ENCODE measurements around the gene PRKCE. TPM values are rescaled to one million over a fixed set of nuclear protein-coding genes. Genes with fewer than 3 reads are reported as not detected.

The PRKCE gene
- total RNA-seq, 2 experiments from 2014 or later, result 24.9 to 26.2 TPM

- DNase-seq, result no peak
- H3K9me3 ChIP-seq (ENCODE audit: control insufficient read depth in 1 of 2, insufficient read depth in 1 of 2, low read length in 2 of 2), result no peaks in the 10 kb centered on the region
- CTCF ChIA-PET, result no interaction called here
- H3K4me3 ChIP-seq (ENCODE audit: low read length), result no peak overlapping the region
- no peak overlapping the region for H3K27ac Mint-ChIP-seq
- H3K4me1 Mint-ChIP-seq (ENCODE audit: low read depth), result peaks cover 4% of the 10 kb centered on the region
- no peak for TF ChIP-seq CTCF (IDR thresholded peaks at IDR 0.05)
- intact Hi-C loops (cut with DNase I, micrococcal nuclease), result loop anchor here in 1 of 2 experiments (5.0 kb wide), 1 partner anchor 637 kb away; no protein-coding TSS in a partner anchor
- peaks cover 8% of the 10 kb centered on the region for H3K36me3 Mint-ChIP-seq (ENCODE audit: low read depth)
- H3K27me3 ChIP-seq (ENCODE audit: control insufficient read depth in 1 of 2, insufficient read depth in 2 of 2, low read length in 2 of 2), result no peaks in the 10 kb centered on the region
- no peaks in the 10 kb centered on the region for H3K36me3 ChIP-seq (ENCODE audit: insufficient read depth, low read length)
- H3K4me3 Mint-ChIP-seq, result no peak overlapping the region
- H3K9me3 Mint-ChIP-seq, result no peaks in the 10 kb centered on the region
- POLR2A ChIA-PET, result no interaction called here
- no peak for ATAC-seq (ENCODE audit: poor library complexity)
- H3K27me3 Mint-ChIP-seq, result no peaks in the 10 kb centered on the region
- H3K27ac ChIP-seq (ENCODE audit: low read depth in 1 of 2, low read length in 2 of 2), result no peak overlapping the region
- H3K4me1 ChIP-seq (ENCODE audit: insufficient read depth, low read length), result no peaks in the 10 kb centered on the region
These were observed 363.6 kb downstream of the PRKCE start for GRCh38 chr2:46014911-46015654.

DNA sequence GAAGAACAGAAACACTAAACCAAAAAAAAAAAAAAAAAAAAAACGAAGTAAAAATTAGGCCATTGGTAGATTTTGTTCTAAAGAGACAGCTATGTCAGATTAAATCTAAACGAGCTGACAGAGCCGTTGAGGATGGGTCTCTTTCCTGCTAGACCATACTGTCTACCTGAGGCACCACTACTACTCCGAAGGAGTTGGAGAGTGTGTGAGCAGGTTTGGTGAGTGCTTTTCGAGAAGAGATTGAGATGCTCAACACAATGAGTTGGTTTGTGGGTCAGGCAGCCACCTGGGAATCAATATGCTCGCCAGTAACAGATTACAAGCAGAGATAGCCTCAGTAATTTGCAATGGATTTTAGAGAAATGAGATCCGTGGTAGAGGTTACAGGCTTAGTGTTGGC, 364.2 kb downstream of the PRKCE start:
- Histone ChIP-seq H3K27ac (ENCODE audit: low read depth in 1 of 2, low read length in 2 of 2) (no peak overlapping the region), H3K9me3 (ENCODE audit: control insufficient read depth in 1 of 2, insufficient read depth in 1 of 2, low read length in 2 of 2) (no peaks in the 10 kb centered on the region), H3K4me3 (ENCODE audit: low read length) (no peak overlapping the region), H3K36me3 (ENCODE audit: insufficient read depth, low read length) (no peaks in the 10 kb centered on the region), H3K4me1 (ENCODE audit: insufficient read depth, low read length) (no peaks in the 10 kb centered on the region), H3K27me3 (ENCODE audit: control insufficient read depth in 1 of 2, insufficient read depth in 2 of 2, low read length in 2 of 2) (no peaks in the 10 kb centered on the region)
- DNase-seq, result no peak
- no peak overlapping the region for H3K27ac Mint-ChIP-seq
- H3K4me3 Mint-ChIP-seq, result no peak overlapping the region
- ChIA-PET POLR2A (no interaction called here), CTCF (no interaction called here)
- ATAC-seq (ENCODE audit: poor library complexity), result no peak
- H3K4me1 Mint-ChIP-seq (ENCODE audit: low read depth), result peaks cover 3% of the 10 kb centered on the region
- peaks cover 7% of the 10 kb centered on the region for H3K36me3 Mint-ChIP-seq (ENCODE audit: low read depth)
- H3K27me3 Mint-ChIP-seq, result no peaks in the 10 kb centered on the region
- no peak for TF ChIP-seq CTCF (IDR thresholded peaks at IDR 0.05)
- no peaks in the 10 kb centered on the region for H3K9me3 Mint-ChIP-seq
- intact Hi-C loops (cut with DNase I, micrococcal nuclease), result no loop called here

DNA sequence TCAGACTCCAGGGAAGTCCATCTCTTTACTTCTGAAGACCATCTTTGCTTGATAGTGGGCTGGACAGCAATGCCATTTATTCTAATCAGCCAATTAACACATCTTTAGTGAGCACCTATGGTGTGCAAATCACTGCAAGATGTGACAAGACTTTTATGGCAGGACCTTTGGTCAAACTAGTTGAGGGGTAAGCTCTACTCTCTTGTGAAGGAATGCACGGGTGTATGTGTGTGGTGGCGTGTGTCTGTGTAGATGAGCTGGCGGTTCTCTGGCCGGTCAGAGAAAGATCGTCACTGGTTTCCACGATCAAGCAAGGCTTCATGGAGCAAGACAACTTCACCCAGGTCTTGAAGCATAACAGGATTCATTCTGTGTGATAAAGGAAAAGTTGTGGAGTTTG, 364.6 kb downstream of the PRKCE start:
- DNase-seq, result no peak
- no peak for ATAC-seq (ENCODE audit: poor library complexity)

More for the DNA sequence above, 364.6 kb downstream of the PRKCE start:
- Histone ChIP-seq H3K4me3 (ENCODE audit: low read length) (no peak overlapping the region), H3K27me3 (ENCODE audit: control insufficient read depth in 1 of 2, insufficient read depth in 2 of 2, low read length in 2 of 2) (no peaks in the 10 kb centered on the region), H3K27ac (ENCODE audit: low read depth in 1 of 2, low read length in 2 of 2) (no peak overlapping the region), H3K9me3 (ENCODE audit: control insufficient read depth in 1 of 2, insufficient read depth in 1 of 2, low read length in 2 of 2) (no peaks in the 10 kb centered on the region), H3K4me1 (ENCODE audit: insufficient read depth, low read length) (no peaks in the 10 kb centered on the region), H3K36me3 (ENCODE audit: insufficient read depth, low read length) (no peaks in the 10 kb centered on the region)
- H3K4me1 Mint-ChIP-seq (ENCODE audit: low read depth), result no peaks in the 10 kb centered on the region
- peaks cover 3% of the 10 kb centered on the region for H3K36me3 Mint-ChIP-seq (ENCODE audit: low read depth)
- intact Hi-C loops (cut with DNase I, micrococcal nuclease), result no loop called here
- no peak overlapping the region for H3K4me3 Mint-ChIP-seq
- POLR2A ChIA-PET, result no interaction called here
- H3K27ac Mint-ChIP-seq, result no peak overlapping the region
- H3K27me3 Mint-ChIP-seq, result no peaks in the 10 kb centered on the region
- CTCF ChIA-PET, result no interaction called here
- H3K9me3 Mint-ChIP-seq, result no peaks in the 10 kb centered on the region
- TF ChIP-seq CTCF (IDR thresholded peaks at IDR 0.05), result no peak
